Measurements from ENCODE around the gene H2AZ2. TPM values are rescaled to one million over a fixed set of nuclear protein-coding genes. Genes with fewer than 3 reads are reported as not detected.
"Not testable (repeated sequence)": the region's sequence is repeated elsewhere in the genome, so short reads cannot be mapped to it uniquely, and the experiment has no call there.

H2AZ2 gene
- total RNA-seq, 1 donor from 2014 or later, result 217 TPM

DNA sequence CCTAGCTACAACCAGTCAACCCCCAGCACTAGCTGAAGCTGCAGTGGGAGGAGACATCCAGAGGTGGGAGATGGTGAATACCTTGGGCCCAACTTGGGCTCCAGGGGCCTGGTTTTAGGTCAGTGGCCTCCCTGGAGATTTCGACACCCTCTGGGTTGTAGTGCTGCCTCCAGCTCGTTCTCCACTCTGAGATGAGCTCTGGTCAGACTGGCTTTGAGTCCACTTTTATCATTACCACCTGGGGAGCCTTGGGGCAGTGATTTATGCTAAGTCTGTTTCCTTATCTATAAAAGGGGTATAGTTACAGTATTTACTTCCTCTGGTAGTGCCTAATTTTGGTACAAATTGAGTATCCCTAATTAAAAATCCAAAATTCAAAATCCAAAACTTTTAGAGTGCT, 28.6 kb downstream of the H2AZ2 start:
- no peak for DNase-seq (ENCODE audit: low read depth in 2 of 2)

- no peak for DNase-seq (ENCODE audit: low read depth in 2 of 2)
These were observed 33.0 kb downstream of the H2AZ2 start for GRCh38 chr7:44814919-44815318.

GRCh38 chr7:44811571-44811970, 36.3 kb downstream of the H2AZ2 start:
- no peak for DNase-seq (ENCODE audit: low read depth in 2 of 2)

GRCh38 chr7:44811093-44811492, 36.8 kb downstream of the H2AZ2 start:
- no peak for DNase-seq (ENCODE audit: low read depth in 2 of 2)

GRCh38 chr7:44808914-44809393, 38.9 kb downstream of the H2AZ2 start:
- DNase-seq (ENCODE audit: low read depth in 2 of 2), result no peak

GRCh38 chr7:44805950-44806349, 41.9 kb downstream of the H2AZ2 start:
- no peak for DNase-seq (ENCODE audit: low read depth in 2 of 2)

DNA sequence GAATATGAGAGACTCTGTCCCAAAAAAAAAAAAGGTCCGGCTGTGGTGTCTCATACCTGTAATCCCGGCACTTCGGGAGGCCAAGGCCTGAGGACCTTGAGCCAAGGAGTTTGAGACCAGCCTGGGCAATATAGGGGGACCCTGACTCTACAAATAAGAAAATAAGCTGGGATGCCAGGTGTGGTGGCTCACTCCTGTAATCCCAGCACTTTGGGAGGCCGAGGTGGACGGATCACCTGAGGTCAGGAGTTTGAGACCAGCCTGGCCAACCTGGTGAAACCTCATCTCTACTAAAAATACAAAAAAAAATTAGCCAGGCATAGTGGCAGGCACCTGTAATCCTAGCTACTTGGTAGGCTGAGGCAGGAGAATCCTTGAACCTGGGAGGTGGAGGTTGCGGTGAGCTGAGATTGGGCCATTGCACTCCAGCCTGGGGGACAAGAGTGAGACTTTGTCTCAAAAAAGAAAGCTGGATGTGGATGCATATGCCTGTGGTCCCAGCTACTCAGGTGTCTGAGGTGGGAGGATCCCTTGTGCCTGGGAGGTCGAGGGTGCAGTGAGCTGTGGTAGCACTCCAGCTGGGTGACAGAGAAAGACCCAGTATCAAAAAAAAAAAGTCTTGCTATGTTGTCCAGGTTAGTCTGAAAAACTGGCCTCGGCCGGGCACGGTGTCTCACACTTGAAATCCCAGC, 43.9 kb downstream of the H2AZ2 start:
- not testable (repeated sequence) for DNase-seq (ENCODE audit: low read depth in 2 of 2)

DNA sequence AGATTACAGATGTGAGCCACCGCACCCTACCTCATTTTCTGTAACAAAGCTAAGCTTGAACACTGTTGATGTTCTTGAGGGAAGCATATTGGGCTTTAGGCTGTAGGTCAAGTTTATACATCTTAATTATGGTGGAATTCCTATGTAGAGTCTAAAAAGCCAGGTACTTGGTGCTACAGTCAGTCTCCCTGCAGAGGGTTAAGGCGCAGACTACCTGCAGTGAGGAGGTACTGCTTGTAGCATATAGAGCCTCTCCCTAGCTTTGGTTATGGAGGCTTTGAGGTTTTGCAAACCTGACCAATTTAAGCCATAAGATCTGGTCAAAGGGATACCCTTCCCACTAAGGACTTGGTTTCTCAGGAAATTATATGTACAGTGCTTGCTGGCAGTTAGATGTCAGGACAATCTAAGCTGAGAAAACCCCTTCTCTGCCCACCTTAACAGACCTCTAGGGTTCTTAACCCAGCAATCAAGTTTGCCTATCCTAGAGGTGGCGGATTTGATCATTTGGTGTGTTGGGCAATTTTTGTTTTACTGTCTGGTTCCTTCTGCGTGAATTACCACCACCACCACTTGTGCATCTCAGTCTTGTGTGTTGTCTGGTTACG, 45.4 kb downstream of the H2AZ2 start:
- no peak for DNase-seq (ENCODE audit: low read depth in 2 of 2)

DNA sequence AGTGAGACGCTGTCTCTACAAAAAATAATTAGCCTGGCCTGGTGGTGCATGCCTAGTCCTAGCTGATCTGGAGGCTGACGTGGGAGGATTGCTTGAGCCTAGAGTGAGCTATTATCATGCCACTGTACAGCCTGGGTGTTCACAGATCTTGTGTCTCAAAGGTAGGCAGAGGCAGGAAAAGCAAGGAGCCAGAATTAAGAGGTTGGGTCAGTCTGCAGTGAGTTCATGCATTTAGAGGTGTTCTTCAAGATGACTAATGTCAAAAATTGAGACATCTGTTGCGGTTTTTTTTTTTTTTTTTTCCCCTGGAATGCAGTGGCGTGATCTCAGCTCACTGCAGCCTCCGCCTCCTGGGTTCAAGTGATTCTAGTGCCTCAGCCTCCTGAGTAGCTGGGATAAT, 46.0 kb downstream of the H2AZ2 start:
- no peak for DNase-seq (ENCODE audit: low read depth in 2 of 2)

DNA sequence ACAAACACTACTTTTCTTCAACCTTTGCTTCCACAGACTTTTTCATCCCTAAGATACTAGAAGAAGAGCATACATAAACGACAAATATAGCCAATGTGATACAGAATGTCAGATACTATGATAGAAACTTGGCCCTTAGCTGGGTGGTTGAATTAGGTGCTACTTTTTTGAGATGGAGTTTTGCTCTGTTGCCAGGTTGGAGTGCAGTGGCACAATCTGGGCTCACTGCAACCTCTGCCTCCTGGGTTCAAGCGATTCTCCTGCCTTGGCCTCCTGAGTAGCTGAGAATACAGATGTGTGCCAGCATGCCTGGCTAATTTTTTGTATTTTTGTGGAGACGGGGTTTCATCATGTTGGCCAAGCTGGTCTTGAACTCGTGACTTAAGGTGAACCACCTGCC, 47.9 kb downstream of the H2AZ2 start:
- DNase-seq (ENCODE audit: low read depth in 2 of 2), result no peak

DNA sequence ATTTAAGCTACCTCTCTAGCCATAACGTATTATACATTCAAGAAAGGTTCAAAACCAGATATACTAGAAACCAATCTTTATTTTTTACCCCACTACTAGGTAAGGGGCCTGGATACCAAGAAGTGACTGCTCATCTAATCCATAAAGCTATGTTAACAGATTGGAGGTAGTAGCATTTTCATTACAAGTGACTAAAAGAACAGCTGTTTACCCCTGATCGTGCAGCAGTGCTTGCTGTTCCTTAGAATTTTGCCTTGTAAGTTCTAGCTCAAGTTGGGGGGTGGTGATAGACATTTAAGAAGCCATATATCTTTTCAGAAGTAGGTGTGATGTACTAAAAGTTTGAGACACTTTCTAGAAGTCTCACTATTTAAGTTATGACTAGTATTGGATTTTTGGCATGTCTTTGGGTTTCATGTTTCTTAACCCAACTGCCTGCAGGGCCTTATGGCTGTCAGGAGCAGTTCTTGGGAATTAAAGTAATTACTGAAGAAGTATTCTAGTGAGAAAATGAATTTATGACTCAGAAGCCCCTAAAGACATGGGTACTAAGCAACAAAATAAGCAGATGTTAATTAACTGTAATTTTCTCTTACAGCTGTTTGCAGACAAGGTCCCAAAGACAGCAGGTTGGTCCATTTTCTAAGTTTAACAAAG, 49.1 kb downstream of the H2AZ2 start:
- DNase-seq (ENCODE audit: low read depth in 2 of 2), result no peak

- DNase-seq (ENCODE audit: low read depth in 2 of 2), result peak; percentile 91 to 93
These were observed 50.3 kb downstream of the H2AZ2 start for GRCh38 chr7:44797329-44798258.

DNA sequence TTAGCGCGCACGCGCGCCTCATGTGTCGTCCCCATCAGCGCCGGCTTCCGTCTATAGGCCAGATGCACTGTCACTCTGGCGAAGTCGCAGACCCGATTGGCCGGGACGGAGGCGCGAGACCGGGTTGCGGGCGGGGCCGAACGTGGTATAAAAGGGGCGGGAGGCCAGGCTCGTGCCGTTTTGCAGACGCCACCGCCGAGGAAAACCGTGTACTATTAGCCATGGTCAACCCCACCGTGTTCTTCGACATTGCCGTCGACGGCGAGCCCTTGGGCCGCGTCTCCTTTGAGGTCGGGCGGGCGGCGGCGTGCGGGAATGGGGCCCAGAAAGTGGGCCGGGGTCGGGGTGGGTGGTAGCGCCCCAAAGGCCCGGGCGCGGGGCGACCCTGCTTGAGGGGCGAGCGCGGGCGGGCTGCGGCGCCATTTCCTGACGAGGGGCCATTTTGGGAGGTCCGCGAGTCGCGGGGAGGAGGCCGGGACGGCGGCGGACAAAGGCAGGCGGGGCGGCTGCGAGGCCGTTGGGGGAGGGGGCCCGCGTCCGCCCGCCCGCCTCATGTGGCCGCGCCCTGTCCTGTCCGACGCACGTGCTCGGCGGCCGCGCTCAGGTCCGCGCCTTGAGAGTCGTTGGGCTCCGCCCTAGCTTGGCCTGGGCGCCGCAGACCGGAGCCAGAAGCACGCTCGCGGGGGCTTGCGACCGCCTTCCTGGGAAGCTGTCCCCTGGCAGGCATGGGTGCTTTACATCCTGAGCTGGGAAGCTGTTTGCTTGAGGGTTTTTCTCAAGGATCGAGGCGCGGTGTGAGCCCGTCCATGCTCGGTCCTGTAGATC, 51.2 kb downstream of the H2AZ2 start, which contains the start of gene PPIA:
TSS of gene PPIA (plus strand) at position 178 of the 825 bp plus-strand sequence. CDS start at position 222, 44 bp downstream.
- peak; percentile 99 for DNase-seq (ENCODE audit: low read depth in 2 of 2)

GRCh38 chr7:44796034-44796503, 51.8 kb downstream of the H2AZ2 start:
- DNase-seq (ENCODE audit: low read depth in 2 of 2), result no peak

GRCh38 chr7:44794331-44794730, 53.6 kb downstream of the H2AZ2 start:
- no peak for DNase-seq (ENCODE audit: low read depth in 2 of 2)

- DNase-seq (ENCODE audit: low read depth in 2 of 2), result no peak
These were observed 54.0 kb downstream of the H2AZ2 start for GRCh38 chr7:44793919-44794318.

GRCh38 chr7:44791278-44792219, 56.3 kb downstream of the H2AZ2 start:
- no peak for DNase-seq (ENCODE audit: low read depth in 2 of 2)

DNA sequence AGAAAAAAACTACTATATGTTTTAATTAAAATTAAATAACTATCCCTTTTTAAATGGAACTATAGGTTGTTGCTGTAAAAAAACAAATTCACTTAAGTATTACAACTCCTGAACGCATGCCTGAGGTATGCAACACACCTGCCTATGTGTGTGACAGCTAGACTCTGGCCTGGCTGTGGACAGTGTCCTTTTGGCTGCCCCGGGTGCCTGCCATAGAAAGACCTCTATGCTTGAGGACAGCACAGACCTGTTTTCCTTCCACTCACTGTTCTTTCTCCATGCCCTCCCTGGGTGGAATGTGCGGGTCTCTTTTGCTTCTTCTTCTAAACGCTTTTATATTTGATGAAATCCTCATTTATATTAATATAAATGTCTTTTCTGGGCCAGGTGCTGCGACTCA, 57.9 kb downstream of the H2AZ2 start:
- DNase-seq (ENCODE audit: low read depth in 2 of 2), result no peak

DNA sequence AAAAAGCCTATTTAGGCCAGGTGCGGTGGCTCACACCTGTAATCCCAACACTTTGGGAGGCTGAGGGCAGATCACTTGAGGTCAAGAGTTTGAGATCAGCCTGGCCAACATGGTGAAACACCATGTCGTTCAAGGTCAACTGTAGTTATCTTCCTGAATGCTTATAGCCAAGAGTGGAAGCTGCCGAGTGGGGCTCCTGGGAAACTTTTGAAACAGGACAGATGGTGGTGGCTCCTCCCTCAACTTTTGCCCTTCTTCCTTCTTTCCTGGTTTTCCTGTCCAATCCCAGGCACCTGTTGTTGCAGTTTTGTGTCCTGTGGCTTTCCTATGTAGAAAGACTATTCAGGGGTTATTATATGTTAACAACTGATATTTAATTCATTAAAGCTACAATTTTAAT, 60.1 kb downstream of the H2AZ2 start:
- DNase-seq (ENCODE audit: low read depth in 2 of 2), result no peak

Data from lung microvascular endothelial cell (primary cell).